ENCODE measurements around the gene ZIC2.
"Not testable (repeated sequence)": the region's sequence is repeated elsewhere in the genome, so short reads cannot be mapped to it uniquely, and the experiment has no call there.

ZIC2 gene

GRCh38 chr13:99981735-99982035, at the start of gene ZIC2:
TSS of gene ZIC2 (plus strand) at chr13:99981784. CDS start at chr13:99982065, 281 bp downstream.
- in situ Hi-C loops (cut with MboI; ENCODE audit: low sequenced_read_pairs), result no loop called here

- in situ Hi-C loops (cut with MboI; ENCODE audit: low sequenced_read_pairs), result no loop called here
Measured at GRCh38 chr13:99932912-99933311, 48.7 kb upstream of the ZIC2 start.

GRCh38 chr13:99935772-99936171, 45.8 kb upstream of the ZIC2 start:
- in situ Hi-C loops (cut with MboI; ENCODE audit: low sequenced_read_pairs), result no loop called here

- in situ Hi-C loops (cut with MboI; ENCODE audit: low sequenced_read_pairs), result no loop called here
Measured at GRCh38 chr13:99938635-99939034, 42.9 kb upstream of the ZIC2 start.

- in situ Hi-C loops (cut with MboI; ENCODE audit: low sequenced_read_pairs), result no loop called here
Measured at GRCh38 chr13:99941086-99941485, 40.5 kb upstream of the ZIC2 start.

- in situ Hi-C loops (cut with MboI; ENCODE audit: low sequenced_read_pairs), result no loop called here
Measured at GRCh38 chr13:99941911-99942310, 39.7 kb upstream of the ZIC2 start.

- in situ Hi-C loops (cut with MboI; ENCODE audit: low sequenced_read_pairs), result no loop called here
Measured at GRCh38 chr13:99944102-99944501, 37.5 kb upstream of the ZIC2 start.

GRCh38 chr13:99944606-99945005, 37.0 kb upstream of the ZIC2 start:
- in situ Hi-C loops (cut with MboI; ENCODE audit: low sequenced_read_pairs), result no loop called here

- in situ Hi-C loops (cut with MboI; ENCODE audit: low sequenced_read_pairs), result not testable (repeated sequence)
Measured at GRCh38 chr13:99945515-99945914, 36.1 kb upstream of the ZIC2 start.

GRCh38 chr13:99947666-99948065, 33.9 kb upstream of the ZIC2 start:
- in situ Hi-C loops (cut with MboI; ENCODE audit: low sequenced_read_pairs), result no loop called here

- in situ Hi-C loops (cut with MboI; ENCODE audit: low sequenced_read_pairs), result no loop called here
Measured at GRCh38 chr13:99948411-99948810, 33.2 kb upstream of the ZIC2 start.

GRCh38 chr13:99948907-99949678, 32.5 kb upstream of the ZIC2 start:
- in situ Hi-C loops (cut with MboI; ENCODE audit: low sequenced_read_pairs), result no loop called here

- in situ Hi-C loops (cut with MboI; ENCODE audit: low sequenced_read_pairs), result no loop called here
Measured at GRCh38 chr13:99949679-99950413, 31.7 kb upstream of the ZIC2 start.

- in situ Hi-C loops (cut with MboI; ENCODE audit: low sequenced_read_pairs), result not testable (repeated sequence)
Measured at GRCh38 chr13:99951666-99952065, 29.9 kb upstream of the ZIC2 start.

- in situ Hi-C loops (cut with MboI; ENCODE audit: low sequenced_read_pairs), result no loop called here
Measured at GRCh38 chr13:99953138-99953755, 28.3 kb upstream of the ZIC2 start.

- in situ Hi-C loops (cut with MboI; ENCODE audit: low sequenced_read_pairs), result no loop called here
Measured at GRCh38 chr13:99955107-99955746, 26.4 kb upstream of the ZIC2 start.

- in situ Hi-C loops (cut with MboI; ENCODE audit: low sequenced_read_pairs), result no loop called here
Measured at GRCh38 chr13:99955747-99956472, 25.7 kb upstream of the ZIC2 start.

GRCh38 chr13:99956473-99957349, 24.9 kb upstream of the ZIC2 start:
- in situ Hi-C loops (cut with MboI; ENCODE audit: low sequenced_read_pairs), result no loop called here

- in situ Hi-C loops (cut with MboI; ENCODE audit: low sequenced_read_pairs), result no loop called here
Measured at GRCh38 chr13:99958406-99959126, 23.0 kb upstream of the ZIC2 start.

Measured in HL-60/S4 treated with phorbol 12-myristate 13-acetate at 8.2 ng/mL for 4 days and 3 days (cell line).